Hematopoietic multipotent progenitor cell treated with erythropoietin and hydrocortisone succinate and interleukin-3 and kit ligand, for 17 days (in vitro differentiated cells): ENCODE results near the gene TBXA2R.
"Not testable (repeated sequence)": the region's sequence is repeated elsewhere in the genome, so short reads cannot be mapped to it uniquely, and the experiment has no call there.

Experiments
- DNase-seq: peaks from one replicate; pipeline ENCODE4 v3.0.0-alpha.2; 2015; ENCODE audit warnings: low spot score

Gene TBXA2R

GRCh38 chr19:3605361-3605760 lies 1.3 kb downstream of the TBXA2R start:
- DNase-seq = no peak

GRCh38 chr19:3604987-3605343 lies 1.7 kb downstream of the TBXA2R start:
- no peak for DNase-seq

GRCh38 chr19:3604227-3604986 lies 2.3 kb downstream of the TBXA2R start:
- no peak for DNase-seq

GRCh38 chr19:3603121-3603811 lies 3.4 kb downstream of the TBXA2R start:
- DNase-seq = no peak

- DNase-seq = no peak
These were observed 5.7 kb downstream of the TBXA2R start for GRCh38 chr19:3601021-3601420.

DNA sequence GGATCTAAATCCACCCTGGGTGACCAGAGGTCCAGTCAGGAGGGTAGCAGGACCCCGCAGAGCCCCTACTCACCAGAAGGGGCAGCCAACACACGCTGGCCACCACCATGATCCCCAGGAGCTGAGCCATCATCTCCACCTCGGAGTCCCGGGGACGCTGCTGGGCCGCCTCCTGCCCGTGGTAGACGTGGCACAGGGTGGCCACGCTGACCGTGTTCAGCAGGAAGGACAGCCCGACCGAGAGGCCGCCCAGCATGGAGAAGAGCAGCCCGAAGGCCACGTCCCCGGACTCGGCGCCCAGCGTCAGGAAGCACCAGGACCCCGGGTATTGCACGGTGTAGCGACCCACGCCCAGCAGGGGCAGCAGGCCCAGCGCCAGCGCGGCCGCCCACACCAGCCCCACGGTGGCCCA lies 6.9 kb downstream of the TBXA2R start:
- DNase-seq = no peak

DNA sequence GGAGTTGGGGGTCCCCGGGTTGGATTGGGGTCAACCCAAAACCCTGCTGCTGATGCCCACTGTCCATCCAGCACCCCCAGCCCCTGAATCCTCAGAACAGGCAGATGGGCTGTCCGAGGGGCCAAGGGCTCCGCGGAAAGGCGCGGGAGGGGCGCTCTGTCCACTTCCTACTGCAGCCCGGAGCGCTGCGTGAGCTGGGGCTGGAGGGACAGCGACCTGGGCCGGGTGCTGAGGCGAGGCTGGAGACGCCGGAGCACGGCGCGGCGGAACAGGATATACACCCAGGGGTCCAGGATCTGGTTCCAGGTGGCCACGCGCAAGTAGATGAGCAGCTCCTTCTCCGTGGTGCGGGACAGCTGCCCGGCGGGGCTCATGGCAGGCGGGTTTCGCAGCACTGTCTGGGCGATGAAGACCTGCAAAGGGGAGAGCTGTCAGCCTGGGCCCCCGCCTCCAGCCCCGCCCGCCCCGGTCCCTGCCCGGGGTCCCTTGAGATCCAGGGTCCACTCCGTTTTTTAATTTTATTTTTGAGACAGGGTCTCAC lies 11.1 kb downstream of the TBXA2R start:
- DNase-seq = no peak

DNA sequence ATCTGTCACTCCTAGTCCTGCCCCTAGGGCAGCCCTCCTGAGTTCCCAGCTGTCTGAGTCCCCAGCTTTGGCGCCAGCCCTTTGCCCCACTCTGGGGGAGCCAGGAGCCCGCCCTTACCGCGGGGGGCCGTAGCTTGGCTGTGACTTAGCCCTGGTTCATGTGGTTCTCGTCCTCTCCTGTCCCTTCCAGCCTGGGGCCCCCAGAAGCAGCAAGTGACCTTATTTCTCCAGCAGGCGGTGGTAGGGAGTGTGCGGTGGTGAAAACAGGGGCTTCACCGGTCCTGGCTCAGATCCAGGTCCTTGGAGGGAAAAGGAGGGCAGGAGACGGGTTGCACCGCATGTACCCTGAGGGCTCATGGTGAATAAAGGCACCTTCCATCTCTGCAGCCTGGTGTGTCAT lies 13.5 kb downstream of the TBXA2R start:
- DNase-seq = no peak

DNA sequence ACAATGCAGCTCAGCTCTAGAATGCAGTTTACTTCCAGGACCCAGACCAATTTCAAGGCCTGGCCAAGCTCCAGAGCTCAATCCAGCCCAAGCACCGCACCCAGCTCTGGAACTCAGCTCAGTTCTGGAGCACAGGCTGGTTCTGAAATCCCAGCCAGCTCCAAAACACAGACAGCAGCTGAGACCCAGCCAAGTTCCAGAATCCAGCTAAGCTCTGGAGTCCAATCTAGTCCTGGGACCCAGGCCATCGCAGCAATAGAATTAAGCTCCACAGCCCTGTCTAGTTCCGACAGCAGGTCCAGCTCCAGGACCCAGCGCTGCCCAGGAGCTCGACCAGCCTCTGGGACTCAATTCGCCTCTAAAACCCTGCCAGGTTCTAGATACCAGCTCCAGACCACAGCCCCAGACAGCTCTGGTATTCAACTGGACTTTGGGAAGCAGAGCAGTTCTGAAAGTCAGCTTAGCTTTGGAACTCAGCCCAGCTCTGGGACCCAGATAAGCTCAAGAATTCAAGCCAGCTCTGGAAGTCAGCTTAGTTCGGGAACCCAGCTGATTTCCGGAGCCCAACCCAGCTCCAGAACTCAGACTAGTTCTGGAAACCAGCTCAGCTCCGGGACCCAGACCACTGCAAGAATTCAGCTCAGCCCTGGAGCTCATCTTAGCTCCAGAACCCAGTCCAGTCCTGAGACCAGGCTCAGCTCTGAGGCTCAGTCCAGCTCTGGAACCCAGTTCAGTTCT lies 14.6 kb downstream of the TBXA2R start:
- DNase-seq = no peak

DNA sequence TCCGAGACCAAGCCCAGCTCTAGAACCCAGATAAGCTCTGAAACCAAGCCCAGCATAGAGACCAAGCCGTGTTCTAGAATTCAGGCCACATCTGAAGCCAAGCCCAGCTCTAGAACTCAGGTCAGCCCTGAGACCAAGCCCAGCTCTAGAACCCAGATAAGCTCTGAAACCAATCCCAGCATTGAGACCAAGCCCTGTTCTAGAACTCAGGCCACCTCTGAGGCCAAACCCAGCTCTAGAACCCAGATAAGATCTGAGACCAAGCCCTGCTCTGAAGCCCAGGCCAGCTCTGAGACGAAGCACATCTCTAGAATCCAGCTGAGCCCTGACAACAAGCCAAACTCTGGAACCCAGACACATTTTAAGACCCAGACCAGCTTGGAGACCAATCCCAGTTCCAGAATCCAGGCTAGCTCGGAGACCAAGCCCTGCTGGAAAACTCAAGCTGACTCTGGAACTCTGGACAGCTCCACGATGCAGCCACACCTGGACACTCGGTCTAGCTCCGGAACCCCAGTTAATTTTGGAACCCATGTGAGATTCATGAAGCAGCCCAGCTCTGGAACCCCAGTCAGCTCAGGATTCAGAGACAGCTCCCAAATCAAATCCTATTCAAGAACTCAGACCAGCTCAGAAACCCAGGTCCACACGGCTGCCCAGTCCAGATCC lies 15.6 kb downstream of the TBXA2R start:
- no peak for DNase-seq

GRCh38 chr19:3589949-3590348 lies 16.7 kb downstream of the TBXA2R start:
- DNase-seq = no peak

- DNase-seq = no peak
These were observed 17.2 kb downstream of the TBXA2R start for GRCh38 chr19:3589439-3589838.

- DNase-seq = no peak
These were observed 19.8 kb downstream of the TBXA2R start for GRCh38 chr19:3586707-3587346.

GRCh38 chr19:3586127-3586626 lies 20.5 kb downstream of the TBXA2R start:
- no peak for DNase-seq

DNA sequence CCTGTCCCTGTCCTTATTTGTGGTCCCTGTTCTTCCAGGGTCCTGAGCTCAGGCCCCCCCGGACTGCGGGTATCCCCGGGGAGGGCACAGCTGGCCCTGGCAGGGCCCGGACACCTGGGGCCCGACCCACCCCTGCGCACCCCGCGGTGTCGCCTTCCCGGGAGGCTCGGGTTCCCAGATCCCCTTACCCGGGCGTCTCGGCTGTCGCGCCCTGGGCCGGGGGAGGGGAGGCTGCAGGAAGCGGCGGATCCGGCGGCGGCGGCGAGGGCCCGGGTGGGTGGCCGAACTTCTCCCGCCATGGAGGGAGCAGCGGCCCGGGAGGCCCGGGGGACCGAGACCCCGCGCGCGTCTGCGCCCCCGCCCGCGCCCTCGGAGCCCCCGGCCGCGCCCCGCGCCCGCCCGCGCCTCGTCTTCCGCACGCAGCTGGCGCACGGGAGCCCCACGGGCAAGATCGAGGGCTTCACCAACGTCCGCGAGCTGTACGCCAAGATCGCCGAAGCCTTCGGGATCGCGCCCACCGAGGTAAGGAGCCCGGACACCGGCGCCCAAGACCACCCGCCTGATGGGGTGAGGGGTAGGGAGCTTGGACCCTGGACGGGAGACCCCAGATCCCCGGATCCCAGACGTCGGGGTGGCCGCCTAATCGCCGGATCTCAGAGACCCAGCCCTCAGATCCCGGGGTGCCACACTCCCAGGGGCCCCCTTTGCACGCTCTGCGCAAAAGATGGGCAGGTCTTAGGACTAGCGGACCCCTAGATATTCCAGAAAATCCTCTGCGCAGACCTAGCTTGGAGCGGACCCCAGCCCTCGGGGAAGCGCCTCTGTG lies 21.2 kb downstream of the TBXA2R start, which contains the start of gene GIPC3:
GIPC3 (plus strand) TSS at position 178 of the 826 bp plus-strand sequence; CDS start at position 298, 120 bp downstream.
- DNase-seq = no peak

DNA sequence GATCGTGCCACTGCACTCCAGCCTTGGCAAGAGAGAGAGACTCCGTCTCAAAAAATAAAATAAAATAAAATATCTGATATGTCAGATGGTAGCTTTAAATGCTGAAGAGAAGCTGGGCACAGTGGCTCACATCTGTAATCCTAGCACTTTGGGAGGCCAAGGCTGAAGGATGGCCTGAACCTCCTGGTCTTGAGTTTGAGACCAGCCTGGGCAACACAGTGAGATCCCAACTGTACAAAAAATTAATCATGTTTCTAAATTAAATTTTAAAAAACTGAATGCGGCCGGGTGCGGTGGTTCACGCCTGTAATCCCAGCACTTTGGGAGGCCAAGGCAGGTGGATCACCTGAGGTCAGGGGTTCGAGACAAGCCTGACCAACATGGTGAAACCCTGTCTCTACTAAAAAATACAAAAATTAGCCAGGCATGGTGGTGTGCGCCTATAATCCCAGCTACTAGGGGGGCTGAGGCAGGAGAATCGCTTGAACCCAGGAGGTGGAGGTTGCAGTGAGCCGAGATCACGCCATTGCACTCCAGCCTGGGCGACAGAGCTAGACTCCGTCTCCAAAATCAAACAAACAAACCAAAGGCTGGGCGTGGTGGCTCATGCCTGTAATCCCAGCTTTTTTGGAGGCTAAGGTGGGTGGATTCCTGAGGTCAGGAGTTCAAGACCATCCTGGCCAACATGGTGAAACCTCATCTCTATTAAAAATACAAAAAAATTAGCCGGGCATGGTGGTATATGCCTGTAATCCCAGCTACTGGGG lies 22.5 kb downstream of the TBXA2R start:
- not testable (repeated sequence) for DNase-seq

- not testable (repeated sequence) for DNase-seq
These were observed 24.9 kb downstream of the TBXA2R start for GRCh38 chr19:3581792-3582191.

DNA sequence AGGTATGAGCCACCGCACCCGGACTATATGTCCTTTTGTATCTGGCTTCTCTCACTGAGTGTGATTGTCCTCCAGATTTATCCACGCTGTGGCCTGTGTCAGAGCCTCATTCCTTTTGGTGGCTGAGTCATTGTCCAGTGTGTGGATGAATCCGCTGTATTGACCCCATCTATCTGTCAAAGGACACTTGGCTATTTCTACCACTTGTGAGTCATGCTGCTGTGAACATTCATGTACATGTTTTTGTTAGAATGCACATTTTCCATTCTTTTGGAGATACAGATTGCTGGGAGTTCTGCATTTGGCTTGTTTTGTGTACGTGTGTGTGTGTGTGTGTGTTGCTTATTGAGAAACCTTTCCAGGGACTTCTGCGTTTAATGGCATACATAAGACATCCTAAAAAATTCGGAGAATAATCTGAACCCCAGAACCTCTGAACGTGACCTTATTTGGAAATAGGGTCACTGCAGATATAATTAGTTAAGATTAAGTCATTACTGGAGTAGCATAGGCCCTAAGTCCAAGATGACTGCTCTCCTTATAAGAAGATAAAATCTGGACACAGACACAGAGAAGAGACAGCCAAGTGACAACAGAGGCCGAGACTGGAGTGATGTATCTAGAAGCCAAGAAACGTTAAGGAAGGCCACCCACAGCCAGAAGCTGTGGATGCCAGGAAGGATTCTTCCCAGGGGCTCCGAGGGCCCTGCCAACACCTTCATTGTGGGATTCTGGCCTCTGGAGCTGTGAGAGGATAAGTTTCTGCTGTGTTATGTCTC lies 26.3 kb downstream of the TBXA2R start:
- no peak for DNase-seq

DNA sequence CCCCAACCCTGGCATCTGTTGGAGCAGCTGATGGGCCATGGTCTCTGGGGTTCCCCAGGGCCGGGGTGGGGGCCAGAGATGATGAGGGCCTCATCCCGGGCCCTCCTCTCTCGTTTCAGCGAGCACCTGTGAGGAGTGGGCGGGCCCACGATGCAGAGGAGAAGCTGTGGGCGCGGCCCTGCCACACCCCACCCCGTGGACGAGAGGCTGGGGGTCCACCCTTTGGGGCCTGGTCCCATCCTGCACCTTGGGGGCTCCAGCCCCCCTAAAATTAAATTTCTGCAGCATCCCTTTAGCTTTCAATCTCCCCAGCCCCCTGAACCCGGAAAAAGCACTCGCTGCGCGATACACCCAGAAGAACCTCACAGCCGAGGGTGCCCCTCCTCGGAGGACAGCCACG lies 28.3 kb downstream of the TBXA2R start:
- no peak for DNase-seq
